GM23338 (cell line): ENCODE data around the gene SNF8. TPM values are rescaled to one million over a fixed set of nuclear protein-coding genes. Genes with fewer than 3 reads are reported as not detected.

Source experiments
- ATAC-seq: fragments of 200-7000 bp; cut with Tn5 transposase; 3 replicates; pipeline ENCODE4 v1.9.1; 2020
- DNase-seq: peaks from one replicate; pipeline ENCODE4 v3.0.0-alpha.2; 2015; ENCODE audit warnings: low spot score
- H2AFZ ChIP-seq: fragments of 200-600 bp; sonication (generic); 2 replicates; pipeline ENCODE4 v1.8.0; 2016; ENCODE audit warnings: antibody characterized with exemption, mild to moderate bottlenecking, moderate library complexity
- H3F3A ChIP-seq: fragments of 200-600 bp; sonication (generic); replicated peaks from 2 replicates; pipeline ENCODE4 v1.8.0; 2017; ENCODE audit warnings: antibody characterized with exemption, mixed run types, low read depth
- H3K27ac ChIP-seq: fragments of 200-600 bp; sonication (generic); 2 replicates; pipeline ENCODE4 v1.6.1; 2016; ENCODE audit warnings: low read depth
- H3K27me3 ChIP-seq: fragments of 200-600 bp; sonication (generic); 2 replicates; pipeline ENCODE4 v1.8.0; 2016; ENCODE audit warnings: mild to moderate bottlenecking, mixed run types, moderate library complexity; ENCODE audit not compliant: insufficient read depth
- H3K36me3 ChIP-seq: fragments of 200-600 bp; sonication (generic); 2 replicates; pipeline ENCODE4 v1.8.0; 2016; ENCODE audit warnings: mild to moderate bottlenecking; ENCODE audit not compliant: insufficient read depth
- H3K4me1 ChIP-seq: fragments of 200-600 bp; sonication (generic); 2 replicates; pipeline ENCODE4 v1.8.0; 2016; ENCODE audit warnings: mild to moderate bottlenecking, moderate library complexity; ENCODE audit not compliant: insufficient read depth
- H3K4me2 ChIP-seq: fragments of 200-600 bp; sonication (generic); 2 replicates; pipeline ENCODE4 v1.7.1; 2017; ENCODE audit warnings: mixed run types
- H3K4me3 ChIP-seq: fragments of 200-600 bp; sonication (generic); 2 replicates; pipeline ENCODE4 v1.6.1; 2016; ENCODE audit warnings: mixed run types
- H3K79me2 ChIP-seq: fragments of 200-600 bp; sonication (generic); replicated peaks from 2 replicates; pipeline ENCODE4 v1.8.0; 2017; ENCODE audit warnings: mild to moderate bottlenecking; ENCODE audit not compliant: insufficient read depth
- H3K9me2 ChIP-seq: fragments of 200-600 bp; sonication (generic); 2 replicates; pipeline ENCODE4 v1.8.0; 2017; ENCODE audit not compliant: insufficient read depth
- H4K20me1 ChIP-seq: fragments of 200-600 bp; sonication (generic); replicated peaks from 2 replicates; pipeline ENCODE4 v1.8.0; 2017; ENCODE audit warnings: mild to moderate bottlenecking; ENCODE audit not compliant: insufficient read depth
- H3K27ac Mint-ChIP-seq: 2 replicates; pipeline ENCODE4 v1.8.0; 2020; ENCODE audit warnings: inconsistent platforms, mild to moderate bottlenecking, moderate library complexity, mixed read lengths
- H3K27me3 Mint-ChIP-seq: 3 replicates; pipeline ENCODE4 v1.8.0; 2022; ENCODE audit warnings: low read depth, mild to moderate bottlenecking, moderate library complexity, mixed read lengths, inconsistent platforms; ENCODE audit not compliant: insufficient read depth, poor library complexity
- H3K36me3 Mint-ChIP-seq: 3 replicates; pipeline ENCODE4 v1.8.0; 2021; ENCODE audit warnings: low read depth, mild to moderate bottlenecking, inconsistent platforms, moderate library complexity, mixed read lengths
- H3K4me1 Mint-ChIP-seq: 3 replicates; pipeline ENCODE4 v1.8.0; 2020; ENCODE audit warnings: mild to moderate bottlenecking, inconsistent platforms, mixed read lengths
- H3K4me3 Mint-ChIP-seq: 3 replicates; pipeline ENCODE4 v1.8.0; 2021; ENCODE audit warnings: moderate library complexity, mild to moderate bottlenecking, inconsistent platforms, mixed read lengths
- H3K9me3 Mint-ChIP-seq: 3 replicates; pipeline ENCODE4 v1.8.0; 2020; ENCODE audit warnings: moderate library complexity, mild to moderate bottlenecking, inconsistent platforms, mixed read lengths
- CREB1 ChIP-seq: fragments of 250-450 bp; sonication (Bioruptor Pico); IDR thresholded peaks from 2 replicates; pipeline ENCODE4 v1.5.0; 2020; ENCODE audit warnings: low read depth, mild to moderate bottlenecking, moderate library complexity
- CTCF ChIP-seq, 2 experiments: fragments of 200-600 bp in 1 of 2; sonication (generic) in 1 of 2; conservative IDR thresholded peaks; 2 replicates each; pipeline versions ENCODE4 v1.5.1 to v1.6.1; 2016 to 2017; ENCODE audit warnings: antibody characterized with exemption in 2 of 2, low read depth in 2 of 2, mild to moderate bottlenecking in 2 of 2, moderate library complexity in 1 of 2
- ETS1 ChIP-seq: IDR thresholded peaks from 2 replicates; pipeline ENCODE4 v1.6.1; 2016; ENCODE audit warnings: antibody characterized with exemption
- EZH2 ChIP-seq: fragments of 200-600 bp; sonication (generic); IDR thresholded peaks from one replicate; pipeline ENCODE4 v1.8.0; 2017; ENCODE audit warnings: antibody characterized with exemption, mild to moderate bottlenecking, low read depth; ENCODE audit not compliant: unreplicated experiment
- EZH2phosphoT487 ChIP-seq: fragments of 200-600 bp; sonication (generic); IDR thresholded peaks from one replicate; pipeline ENCODE4 v1.8.1; 2018; ENCODE audit warnings: antibody characterized with exemption; ENCODE audit not compliant: unreplicated experiment
- JUNB ChIP-seq: IDR thresholded peaks from one replicate; pipeline ENCODE4 v1.6.1; 2016; ENCODE audit warnings: antibody characterized with exemption; ENCODE audit not compliant: unreplicated experiment
- NANOG ChIP-seq: IDR thresholded peaks from 2 replicates; pipeline ENCODE4 v1.6.1; 2016; ENCODE audit warnings: antibody characterized with exemption, borderline replicate concordance
- POLR2AphosphoS5 ChIP-seq: IDR thresholded peaks from 2 replicates; pipeline ENCODE4 v1.6.1; 2016; ENCODE audit warnings: antibody characterized with exemption, low read depth
- REST ChIP-seq: IDR thresholded peaks from one replicate; pipeline ENCODE4 v1.6.1; 2018; ENCODE audit warnings: antibody characterized with exemption; ENCODE audit not compliant: unreplicated experiment
- STAT1 ChIP-seq: IDR thresholded peaks from one replicate; pipeline ENCODE4 v1.6.1; 2016; ENCODE audit warnings: antibody characterized with exemption; ENCODE audit not compliant: unreplicated experiment
- ZNF114 ChIP-seq: fragments of 250-450 bp; sonication (Bioruptor Pico); IDR thresholded peaks from 2 replicates; pipeline ENCODE4 v1.5.0; 2020; ENCODE audit warnings: mild to moderate bottlenecking, moderate library complexity
- ZNF331 ChIP-seq: fragments of 250-450 bp; sonication (Bioruptor Pico); IDR thresholded peaks from 2 replicates; pipeline ENCODE4 v1.5.0; 2020; ENCODE audit warnings: low read depth, mild to moderate bottlenecking, moderate library complexity
- ZNF462 ChIP-seq: fragments of 250-450 bp; sonication (Bioruptor Pico); IDR thresholded peaks from 2 replicates; pipeline ENCODE4 v1.5.0; 2020; ENCODE audit warnings: mild to moderate bottlenecking, moderate library complexity
- polyA plus RNA-seq: library from polyadenylated mRNA; unstranded; fragments of >200 nt; fragmentation: Nextera tagmentation; extraction: Ambion mirVana; gene quantifications from 2 replicates; pipeline ENCODE4 v1.2.1, GENCODE V29; 2016
- total RNA-seq: library from RNA; depleted of rRNA; stranded (reverse); fragments of >200 nt; shearing (Covaris generic); gene quantifications from 2 replicates; pipeline ENCODE4 v1.2.3, GENCODE V29; 2014

The SNF8 gene
- total and polyA plus RNA-seq, 2 experiments from 2014 or later: 88.5 to 113 TPM

GRCh38 chr17:48925251-48925990, 19.2 kb downstream of the SNF8 start:
- Histone ChIP-seq H4K20me1 (peaks cover 33% of the 10 kb centered on the region), H3K79me2 (0 out of 2 replicates have a peak, but pooled peaks cover 4% of the 10 kb centered on the region), H3F3A (peaks cover 30% of the 10 kb centered on the region), H3K27me3 (no peaks in the 10 kb centered on the region), H3K27ac (0 out of 2 replicates have a peak overlapping the region, but pooled peaks have one; percentile 53), H3K4me1 (no peaks in the 10 kb centered on the region), H3K4me3 (no peak overlapping the region), H3K9me2 (no peaks in the 10 kb centered on the region), H2AFZ (no peak overlapping the region), H3K36me3 (peaks cover 76% of the 10 kb centered on the region), H3K4me2 (no peak overlapping the region)
- Mint-ChIP-seq H3K9me3 (no peaks in the 10 kb centered on the region), H3K27me3 (peaks cover 4% of the 10 kb centered on the region), H3K4me3 (no peak overlapping the region), H3K4me1 (0 out of 3 replicates have a peak, but pooled peaks cover 3% of the 10 kb centered on the region), H3K36me3 (peaks cover 92% of the 10 kb centered on the region), H3K27ac (no peak overlapping the region)
- DNase-seq: no peak
- TF ChIP-seq ETS1 (no peak), ZNF114 (CRISPR knock-in tag) (no peak), JUNB (no peak), ZNF462 (no peak), EZH2 (no peak), ZNF331 (no peak), CTCF (conservative IDR thresholded peaks at IDR 0.05; ENCODE audit: low read depth in 2 of 2) (no peak), CREB1 (CRISPR knock-in tag) (no peak), NANOG (no peak), POLR2AphosphoS5 (no peak), EZH2phosphoT487 (no peak), STAT1 (no peak), REST (no peak)
- ATAC-seq: no peak
